Transverse colon (tissue), 3 donors: Measurements from ENCODE around the gene GALC.

Experiments
- POLR2A ChIP-seq: fragments of 450-650 bp; IDR thresholded peaks from one replicate; pipeline ENCODE4 v1.6.1; 2016; ENCODE audit warnings: antibody characterized with exemption, mild to moderate bottlenecking, moderate library complexity
- TF ChIP-seq, protein P1 (sequence below), 5 experiments: fragments of 200-600 bp in 3 of 5; fragments of 450-650 bp in 2 of 5; sonication (generic) in 3 of 5; IDR thresholded peaks; 1 replicate in 2 of 5; 2 replicates in 3 of 5; pipeline ENCODE4 v1.5.1; 2016 to 2017; ENCODE audit warnings: antibody characterized with exemption in 5 of 5, inconsistent platforms in 3 of 5, mild to moderate bottlenecking in 2 of 5, moderate library complexity in 1 of 5

DNA sequence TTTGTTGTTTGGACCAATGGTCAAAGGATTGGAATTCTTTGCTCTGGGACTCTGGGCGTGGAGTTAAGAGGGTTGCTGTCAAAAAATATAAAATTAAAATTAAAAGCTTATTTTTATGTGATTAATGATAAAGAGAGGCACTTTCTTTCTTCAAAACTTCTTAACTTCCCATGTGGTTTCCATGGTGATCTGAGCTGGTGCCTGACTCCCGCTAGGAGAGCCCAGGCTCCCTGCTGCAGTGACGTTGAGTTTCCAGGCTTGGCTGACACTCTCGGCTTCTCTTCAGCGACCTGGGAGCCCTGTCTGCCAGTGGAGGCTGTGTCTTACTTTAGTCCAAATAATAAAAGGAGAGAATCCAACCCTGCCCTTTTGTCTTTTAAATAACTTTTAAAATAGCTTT, 84.4 kb downstream of the GALC start:
- TF ChIP-seq, protein P1, sequence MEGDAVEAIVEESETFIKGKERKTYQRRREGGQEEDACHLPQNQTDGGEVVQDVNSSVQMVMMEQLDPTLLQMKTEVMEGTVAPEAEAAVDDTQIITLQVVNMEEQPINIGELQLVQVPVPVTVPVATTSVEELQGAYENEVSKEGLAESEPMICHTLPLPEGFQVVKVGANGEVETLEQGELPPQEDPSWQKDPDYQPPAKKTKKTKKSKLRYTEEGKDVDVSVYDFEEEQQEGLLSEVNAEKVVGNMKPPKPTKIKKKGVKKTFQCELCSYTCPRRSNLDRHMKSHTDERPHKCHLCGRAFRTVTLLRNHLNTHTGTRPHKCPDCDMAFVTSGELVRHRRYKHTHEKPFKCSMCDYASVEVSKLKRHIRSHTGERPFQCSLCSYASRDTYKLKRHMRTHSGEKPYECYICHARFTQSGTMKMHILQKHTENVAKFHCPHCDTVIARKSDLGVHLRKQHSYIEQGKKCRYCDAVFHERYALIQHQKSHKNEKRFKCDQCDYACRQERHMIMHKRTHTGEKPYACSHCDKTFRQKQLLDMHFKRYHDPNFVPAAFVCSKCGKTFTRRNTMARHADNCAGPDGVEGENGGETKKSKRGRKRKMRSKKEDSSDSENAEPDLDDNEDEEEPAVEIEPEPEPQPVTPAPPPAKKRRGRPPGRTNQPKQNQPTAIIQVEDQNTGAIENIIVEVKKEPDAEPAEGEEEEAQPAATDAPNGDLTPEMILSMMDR (IDR thresholded peaks at IDR 0.05): no peak
- TF ChIP-seq POLR2A: no peak
